HepG2 (cell line): ENCODE data around the gene CNTN2. TPM values are rescaled to one million over a fixed set of nuclear protein-coding genes. Genes with fewer than 3 reads are reported as not detected.

Experiments used
- ATAC-seq: fragments of 200-7000 bp; cut with Tn5 transposase; 3 replicates; pipeline ENCODE4 v1.9.1; 2020; ENCODE audit warnings: mild to moderate bottlenecking, moderate library complexity
- BruUV-seq: library from RNA; stranded (reverse); fragments of 400-500 nt; replicated peaks from 2 replicates; lab custom pipeline; 2021; lab: Mats Ljungman, UMichigan
- CTCF ChIA-PET: fragments of 300-600 bp; formaldehyde crosslinking; extraction: SDS; loops from one replicate; lab custom pipeline; 2021; ENCODE audit warnings: low total read pairs, inconsistent platforms, low intra/inter-chr PET ratio; lab: Yijun Ruan, JAX
- POLR2A ChIA-PET: fragments of 350-600 bp; sonication (Branson Sonifier 250); formaldehyde crosslinking; loops from one replicate; lab custom pipeline; 2020; ENCODE audit warnings: antibody characterized with exemption, inconsistent platforms; lab: Yijun Ruan, JAX
- DNase-seq: peaks from one replicate; pipeline ENCODE4 v3.0.0-alpha.2; 2015; ENCODE audit warnings: low spot score
- FAIRE-seq: peaks from 3 replicates; lab custom pipeline; 2011; peaks lifted over from hg19 to GRCh38; lab: Jason Lieb, UNC
- H2AFZ ChIP-seq: one replicate; pipeline ENCODE4 v1.6.1; 2011; ENCODE audit warnings: low read length, inconsistent platforms
- H3K27ac ChIP-seq: fragments of 300-600 bp; 3 replicates; pipeline ENCODE4 v1.8.0; 2011; ENCODE audit warnings: mixed run types, mild to moderate bottlenecking, mixed read lengths, low read length, inconsistent platforms; ENCODE audit not compliant: insufficient read depth; ENCODE audit errors: extremely low read length
- H3K27me3 ChIP-seq, 2 experiments: fragments of 200-600 bp in 1 of 2; 2 replicates in 1 of 2; 3 replicates in 1 of 2; pipeline versions ENCODE4 v1.6.0 to v1.8.0; 2011; ENCODE audit warnings: low read length in 2 of 2, mild to moderate bottlenecking in 2 of 2, moderate library complexity in 2 of 2, inconsistent platforms in 1 of 2; ENCODE audit not compliant: insufficient read depth in 2 of 2, control insufficient read depth in 1 of 2
- H3K36me3 ChIP-seq, 2 experiments: fragments of 200-600 bp in 1 of 2; replicated peaks in 1 of 2; 2 replicates in 1 of 2; 3 replicates in 1 of 2; pipeline versions ENCODE4 v1.5.1 to v1.8.0; 2011; ENCODE audit warnings: low read length in 2 of 2, inconsistent platforms in 1 of 2; ENCODE audit not compliant: insufficient read depth in 2 of 2, control insufficient read depth in 1 of 2
- H3K4me1 ChIP-seq: 2 replicates; pipeline ENCODE4 v1.5.1; 2012; ENCODE audit warnings: low read length, inconsistent platforms; ENCODE audit not compliant: insufficient read depth
- H3K4me2 ChIP-seq: 2 replicates; pipeline ENCODE4 v1.6.0; 2011; ENCODE audit warnings: low read depth, low read length, inconsistent platforms
- H3K4me3 ChIP-seq, 3 experiments: fragments of 200-600 bp in 1 of 3; sonication (generic), shearing (Covaris generic) in 1 of 3; replicated peaks in 1 of 3; 2 replicates each; pipeline ENCODE4 v1.5.1; 2011 to 2016; ENCODE audit warnings: low read length in 3 of 3, inconsistent platforms in 2 of 3, low read depth in 2 of 3, mild to moderate bottlenecking in 2 of 3, control low read depth in 1 of 3, mixed read lengths in 1 of 3; ENCODE audit not compliant: insufficient read depth in 1 of 3
- H3K79me2 ChIP-seq: one replicate; pipeline ENCODE4 v1.6.1; 2011; ENCODE audit warnings: low read length, inconsistent platforms; ENCODE audit not compliant: insufficient read depth
- H3K9ac ChIP-seq: 2 replicates; pipeline ENCODE4 v1.6.0; 2011; ENCODE audit warnings: mild to moderate bottlenecking, low read depth, low read length, inconsistent platforms; ENCODE audit not compliant: insufficient read depth
- H3K9me3 ChIP-seq: 2 replicates; pipeline ENCODE4 v1.5.1; 2012; ENCODE audit warnings: mild to moderate bottlenecking, low read length
- H4K20me1 ChIP-seq: 2 replicates; pipeline ENCODE4 v1.6.0; 2011; ENCODE audit warnings: inconsistent platforms, mild to moderate bottlenecking, low read length, moderate library complexity; ENCODE audit not compliant: insufficient read depth
- CENPX ChIP-seq: sonication (generic); formaldehyde crosslinking; IDR thresholded peaks from 2 replicates; pipeline ENCODE4 v1.9.0; 2021; ENCODE audit warnings: mild to moderate bottlenecking, missing genetic modification reagents, moderate library complexity
- FOXK2 ChIP-seq: fragments of 450-650 bp; IDR thresholded peaks from 2 replicates; pipeline ENCODE4 v1.6.1; 2016
- MEF2D ChIP-seq: sonication (generic); formaldehyde crosslinking; IDR thresholded peaks from 2 replicates; pipeline ENCODE4 v1.5.1; 2020; ENCODE audit warnings: mild to moderate bottlenecking, missing genetic modification reagents
- THYN1 ChIP-seq: sonication (generic); formaldehyde crosslinking; IDR thresholded peaks from 2 replicates; pipeline ENCODE4 v1.8.1; 2023; ENCODE audit warnings: low read depth, mild to moderate bottlenecking, moderate library complexity, missing genetic modification reagents, borderline replicate concordance
- ZC3H4 ChIP-seq: sonication (generic); formaldehyde crosslinking; IDR thresholded peaks from 2 replicates; pipeline ENCODE4 v1.4.0; 2020; ENCODE audit warnings: missing genetic modification reagents, borderline replicate concordance
- ZNF326 ChIP-seq: sonication (generic); formaldehyde crosslinking; IDR thresholded peaks from 2 replicates; pipeline ENCODE4 v1.4.0; 2020; ENCODE audit warnings: missing genetic modification reagents, borderline replicate concordance
- ZNF432 ChIP-seq: sonication (generic); formaldehyde crosslinking; IDR thresholded peaks from 2 replicates; pipeline ENCODE4 v1.5.0; 2020; ENCODE audit warnings: missing genetic modification reagents, mild to moderate bottlenecking, borderline replicate concordance
- WGBS: methylation state at CpG from one replicate; pipeline ENCODE4 v1.1.6; 2017; ENCODE audit warnings: low lambda C conversion rate; 5-methylcytosine and 5-hydroxymethylcytosine counted together
- in situ Hi-C: cut with HindIII; loops from 2 replicates; pipeline ENCODE4 v1.10.0; 2017; ENCODE audit warnings: low pct_unique_long_range_greater_than_20kb; ENCODE audit not compliant: extremely low pct_ligation_motif_present
- intact Hi-C: fragments of 100-400 bp; cut with micrococcal nuclease; formaldehyde crosslinking; loops from one replicate; pipeline ENCODE4 v1.10.0; 2022; ENCODE audit not compliant: unreplicated experiment
- polyA plus RNA-seq, 8 experiments: library from polyadenylated mRNA; depleted of rRNA in 3 of 8; stranded (reverse) in 7 of 8; unstranded in 1 of 8; fragments of >200 nt; fragmentation: Illumina TruSeq in 4 of 8; extraction: Trizol in 4 of 8; gene quantifications; 2 replicates each; pipeline versions ENCODE4 v1.2.1 to v1.2.3, GENCODE V29; 2011 to 2016; ENCODE audit warnings: low read depth in 4 of 8, missing spikeins in 1 of 8, mixed read lengths in 1 of 8; ENCODE audit not compliant: insufficient read depth in 1 of 8
- total RNA-seq, 5 experiments: library from RNA; depleted of rRNA; stranded (reverse); fragments of >200 nt; fragmentation: Illumina TruSeq; extraction: Trizol; gene quantifications; 2 replicates each; pipeline ENCODE4 v1.2.3, GENCODE V29; 2016; ENCODE audit warnings: low read depth in 1 of 5
- TF ChIP-seq, protein P1 (sequence below): sonication (generic); formaldehyde crosslinking; IDR thresholded peaks from 2 replicates; pipeline ENCODE4 v1.8.0; 2022; ENCODE audit warnings: missing genetic modification reagents, mild to moderate bottlenecking, moderate library complexity, borderline replicate concordance
- TF ChIP-seq, protein P2 (sequence below): IDR thresholded peaks from 2 replicates; pipeline ENCODE4 v1.6.1; 2012; ENCODE audit warnings: low read depth, low read length, improper control_type of control experiment
- TF ChIP-seq, protein P3 (sequence below): sonication (generic); formaldehyde crosslinking; IDR thresholded peaks from 2 replicates; pipeline ENCODE4 v1.8.0; 2022; ENCODE audit warnings: missing genetic modification reagents, low read depth, mild to moderate bottlenecking, borderline replicate concordance
- TF ChIP-seq, protein P4 (sequence below): sonication (generic); formaldehyde crosslinking; IDR thresholded peaks from 2 replicates; pipeline ENCODE4 v1.5.1; 2020; ENCODE audit warnings: missing genetic modification reagents, mild to moderate bottlenecking, borderline replicate concordance
- TF ChIP-seq, protein P5 (sequence below): sonication (generic); IDR thresholded peaks from 2 replicates; pipeline ENCODE4 v1.6.1; 2016; ENCODE audit warnings: low read depth, borderline replicate concordance

The CNTN2 gene
- total and polyA plus RNA-seq, 2 of the 13 experiments (the other 11 are each of a cell fraction or from before 2014, with no cell fraction given) = not detected

DNA sequence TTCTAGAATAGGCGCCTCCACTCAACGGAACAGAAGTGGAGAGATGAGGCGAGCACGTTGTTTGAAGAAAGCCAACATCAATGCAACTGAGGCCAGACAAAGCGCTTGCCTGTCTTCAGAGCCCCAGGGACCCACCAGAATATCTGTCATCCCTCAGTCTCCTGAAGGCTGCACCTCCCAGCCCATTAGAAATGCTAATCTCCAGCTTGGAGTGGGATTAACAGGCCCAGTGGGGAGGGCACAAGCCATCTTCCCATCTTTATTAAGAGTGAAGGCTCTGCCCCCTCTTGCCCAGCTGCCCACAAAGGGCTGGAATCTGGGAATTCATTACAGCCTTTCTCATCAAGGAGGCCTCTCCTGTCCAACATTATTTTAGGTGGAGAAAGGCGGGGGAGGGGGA, 16.8 kb upstream of the CNTN2 start (continued):
- TF ChIP-seq CENPX (CRISPR knock-in tag) = no peak
- TF ChIP-seq, protein P1, sequence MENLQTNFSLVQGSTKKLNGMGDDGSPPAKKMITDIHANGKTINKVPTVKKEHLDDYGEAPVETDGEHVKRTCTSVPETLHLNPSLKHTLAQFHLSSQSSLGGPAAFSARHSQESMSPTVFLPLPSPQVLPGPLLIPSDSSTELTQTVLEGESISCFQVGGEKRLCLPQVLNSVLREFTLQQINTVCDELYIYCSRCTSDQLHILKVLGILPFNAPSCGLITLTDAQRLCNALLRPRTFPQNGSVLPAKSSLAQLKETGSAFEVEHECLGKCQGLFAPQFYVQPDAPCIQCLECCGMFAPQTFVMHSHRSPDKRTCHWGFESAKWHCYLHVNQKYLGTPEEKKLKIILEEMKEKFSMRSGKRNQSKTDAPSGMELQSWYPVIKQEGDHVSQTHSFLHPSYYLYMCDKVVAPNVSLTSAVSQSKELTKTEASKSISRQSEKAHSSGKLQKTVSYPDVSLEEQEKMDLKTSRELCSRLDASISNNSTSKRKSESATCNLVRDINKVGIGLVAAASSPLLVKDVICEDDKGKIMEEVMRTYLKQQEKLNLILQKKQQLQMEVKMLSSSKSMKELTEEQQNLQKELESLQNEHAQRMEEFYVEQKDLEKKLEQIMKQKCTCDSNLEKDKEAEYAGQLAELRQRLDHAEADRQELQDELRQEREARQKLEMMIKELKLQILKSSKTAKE (CRISPR knock-in tag) = no peak
- TF ChIP-seq THYN1 (CRISPR knock-in tag) = no peak
- TF ChIP-seq MEF2D (CRISPR knock-in tag) = no peak
- no peak for TF ChIP-seq ZNF432 (CRISPR knock-in tag)
- TF ChIP-seq, protein P2, sequence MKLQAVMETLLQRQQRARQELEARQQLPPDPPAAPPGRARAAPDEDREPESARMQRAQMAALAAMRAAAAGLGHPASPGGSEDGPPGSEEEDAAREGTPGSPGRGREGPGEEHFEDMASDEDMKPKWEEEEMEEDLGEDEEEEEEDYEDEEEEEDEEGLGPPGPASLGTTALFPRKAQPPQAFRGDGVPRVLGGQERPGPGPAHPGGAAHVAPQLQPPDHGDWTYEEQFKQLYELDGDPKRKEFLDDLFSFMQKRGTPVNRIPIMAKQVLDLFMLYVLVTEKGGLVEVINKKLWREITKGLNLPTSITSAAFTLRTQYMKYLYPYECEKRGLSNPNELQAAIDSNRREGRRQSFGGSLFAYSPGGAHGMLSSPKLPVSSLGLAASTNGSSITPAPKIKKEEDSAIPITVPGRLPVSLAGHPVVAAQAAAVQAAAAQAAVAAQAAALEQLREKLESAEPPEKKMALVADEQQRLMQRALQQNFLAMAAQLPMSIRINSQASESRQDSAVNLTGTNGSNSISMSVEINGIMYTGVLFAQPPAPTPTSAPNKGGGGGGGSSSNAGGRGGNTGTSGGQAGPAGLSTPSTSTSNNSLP = no peak
- no peak for TF ChIP-seq ZC3H4 (CRISPR knock-in tag)
- TF ChIP-seq, protein P3, sequence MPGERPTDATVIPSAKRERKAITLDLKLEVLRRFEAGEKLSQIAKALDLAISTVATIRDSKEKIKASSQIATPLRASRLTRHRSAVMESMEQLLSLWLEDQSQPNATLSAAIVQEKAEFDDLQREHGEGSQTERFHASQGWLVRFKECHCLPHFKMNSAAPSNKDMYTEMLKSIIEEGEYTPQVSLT (CRISPR knock-in tag) = no peak

DNA sequence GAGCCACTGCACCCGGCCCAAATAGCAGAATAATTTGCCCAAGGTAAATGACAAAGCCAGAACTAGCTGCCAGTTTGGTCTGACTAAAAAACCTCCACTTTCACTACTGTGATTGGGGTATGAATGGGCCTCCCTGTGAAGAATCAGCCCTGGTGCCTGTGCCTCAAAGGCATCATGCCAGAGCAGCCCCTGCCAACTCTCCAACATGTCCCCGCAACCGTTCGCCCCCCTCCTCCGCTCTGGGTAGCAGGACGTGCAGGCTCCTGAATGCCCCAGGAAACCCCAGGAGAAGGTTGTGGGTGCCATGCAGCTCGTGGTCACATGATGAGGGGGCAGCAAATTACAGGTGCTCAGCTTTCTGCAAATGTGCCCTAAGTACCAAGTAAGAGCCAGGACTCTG, 14.6 kb upstream of the CNTN2 start:
- no peak for TF ChIP-seq ZNF326 (CRISPR knock-in tag)
- TF ChIP-seq FOXK2 = no peak
- TF ChIP-seq, protein P4, sequence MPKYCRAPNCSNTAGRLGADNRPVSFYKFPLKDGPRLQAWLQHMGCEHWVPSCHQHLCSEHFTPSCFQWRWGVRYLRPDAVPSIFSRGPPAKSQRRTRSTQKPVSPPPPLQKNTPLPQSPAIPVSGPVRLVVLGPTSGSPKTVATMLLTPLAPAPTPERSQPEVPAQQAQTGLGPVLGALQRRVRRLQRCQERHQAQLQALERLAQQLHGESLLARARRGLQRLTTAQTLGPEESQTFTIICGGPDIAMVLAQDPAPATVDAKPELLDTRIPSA (CRISPR knock-in tag) = no peak
- TF ChIP-seq, protein P5, sequence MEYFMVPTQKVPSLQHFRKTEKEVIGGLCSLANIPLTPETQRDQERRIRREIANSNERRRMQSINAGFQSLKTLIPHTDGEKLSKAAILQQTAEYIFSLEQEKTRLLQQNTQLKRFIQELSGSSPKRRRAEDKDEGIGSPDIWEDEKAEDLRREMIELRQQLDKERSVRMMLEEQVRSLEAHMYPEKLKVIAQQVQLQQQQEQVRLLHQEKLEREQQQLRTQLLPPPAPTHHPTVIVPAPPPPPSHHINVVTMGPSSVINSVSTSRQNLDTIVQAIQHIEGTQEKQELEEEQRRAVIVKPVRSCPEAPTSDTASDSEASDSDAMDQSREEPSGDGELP = no peak
- Histone ChIP-seq H4K20me1 (no peaks in the 10 kb centered on the region), H3K9ac (no peak overlapping the region), H2AFZ (no peak overlapping the region), H3K79me2 (no peaks in the 10 kb centered on the region), H3K36me3 (no peaks in the 10 kb centered on the region), H3K4me1 (no peaks in the 10 kb centered on the region), H3K27ac (no peak overlapping the region), H3K9me3 (no peaks in the 10 kb centered on the region), H3K4me3 (no peak overlapping the region), H3K27me3 (peaks cover 3 to 51% of the 10 kb centered on the region in 2 experiments), H3K4me2 (no peak overlapping the region)
- no TSS peak for BruUV-seq
- DNase-seq (no peak), FAIRE-seq (no peak), ATAC-seq (no peak)
- CTCF ChIA-PET = no interaction called here
- in situ Hi-C loops (no loop called here), intact Hi-C loops (no loop called here)
- WGBS = 40% methylated on average over 7 of the region's 7 CpGs
- POLR2A ChIA-PET = no interaction called here
